OCI-LY1 (cell line): ENCODE measurements around the gene DMRTB1.

Source experiments
- H2AFZ ChIP-seq: fragments of 200-600 bp; sonication (generic), shearing (Covaris generic); 2 replicates; pipeline ENCODE4 v1.6.0; 2014; ENCODE audit warnings: antibody characterized with exemption, mild to moderate bottlenecking, low read length
- H3F3A ChIP-seq: fragments of 200-600 bp; sonication (generic), shearing (Covaris generic); 2 replicates; pipeline ENCODE4 v1.6.0; 2014; ENCODE audit warnings: mild to moderate bottlenecking, antibody characterized with exemption, low read length, moderate library complexity; ENCODE audit not compliant: insufficient read depth
- H3K27ac ChIP-seq: fragments of 200-600 bp; sonication (generic); 2 replicates; pipeline ENCODE4 v1.5.1; 2014; ENCODE audit warnings: low read length, mixed run types, mild to moderate bottlenecking, low read depth; ENCODE audit not compliant: poor library complexity, severe bottlenecking
- H3K27me3 ChIP-seq: fragments of 200-600 bp; sonication (generic); 2 replicates; pipeline ENCODE4 v1.6.0; 2014; ENCODE audit warnings: antibody characterized with exemption, mild to moderate bottlenecking, low read length, moderate library complexity; ENCODE audit not compliant: insufficient read depth
- H3K36me3 ChIP-seq: fragments of 200-600 bp; sonication (generic); 2 replicates; pipeline ENCODE4 v1.6.1; 2014; ENCODE audit warnings: mild to moderate bottlenecking, antibody characterized with exemption, low read length, moderate library complexity, mixed read lengths; ENCODE audit not compliant: insufficient read depth
- H3K4me1 ChIP-seq: fragments of 200-600 bp; sonication (generic); 2 replicates; pipeline ENCODE4 v1.5.1; 2014; ENCODE audit warnings: mild to moderate bottlenecking, low read length, moderate library complexity; ENCODE audit not compliant: insufficient read depth, severe bottlenecking
- H3K4me2 ChIP-seq: fragments of 200-600 bp; sonication (generic), shearing (Covaris generic); 2 replicates; pipeline ENCODE4 v1.6.1; 2014; ENCODE audit warnings: low read length
- H3K4me3 ChIP-seq: fragments of 200-600 bp; sonication (generic); 2 replicates; pipeline ENCODE4 v1.5.1; 2014; ENCODE audit warnings: low read length, low read depth, mild to moderate bottlenecking, mixed read lengths; ENCODE audit not compliant: poor library complexity, severe bottlenecking
- H3K79me2 ChIP-seq: fragments of 200-600 bp; shearing (Covaris generic); 2 replicates; pipeline ENCODE4 v1.6.1; 2016; ENCODE audit warnings: mixed run types, low read length, mixed read lengths; ENCODE audit not compliant: insufficient read depth
- H3K9ac ChIP-seq: fragments of 200-600 bp; sonication (generic), shearing (Covaris generic); 2 replicates; pipeline ENCODE4 v1.6.1; 2014; ENCODE audit warnings: mild to moderate bottlenecking, low read length, mixed read lengths
- H3K9me2 ChIP-seq: fragments of 200-600 bp; sonication (generic), shearing (Covaris generic); 2 replicates; pipeline ENCODE4 v1.6.1; 2014; ENCODE audit warnings: low read depth, mild to moderate bottlenecking, low read length, mixed read lengths
- H3K9me3 ChIP-seq: fragments of 200-600 bp; shearing (Covaris generic); 2 replicates; pipeline ENCODE4 v1.6.1; 2014; ENCODE audit warnings: low read length, mixed read lengths
- H4K20me1 ChIP-seq: fragments of 200-600 bp; sonication (generic), shearing (Covaris generic); 2 replicates; pipeline ENCODE4 v1.6.0; 2016; ENCODE audit warnings: mild to moderate bottlenecking, low read length; ENCODE audit not compliant: insufficient read depth
- CTCF ChIP-seq: fragments of 200-600 bp; sonication (generic), shearing (Covaris generic); IDR thresholded peaks from 2 replicates; pipeline ENCODE4 v1.5.1; 2017; ENCODE audit warnings: mild to moderate bottlenecking, antibody characterized with exemption, low read length, moderate library complexity, mixed read lengths
- EZH2 ChIP-seq: fragments of 200-600 bp; sonication (generic), shearing (Covaris generic); IDR thresholded peaks from 2 replicates; pipeline ENCODE4 v1.8.0; 2017; ENCODE audit warnings: borderline replicate concordance, mixed run types, mild to moderate bottlenecking, antibody characterized with exemption, low read length, moderate library complexity, mixed read lengths

The DMRTB1 gene

GRCh38 chr1:53482441-53483153, 23.4 kb downstream of the DMRTB1 start:
- no peak overlapping the region for H3K4me3 ChIP-seq
- no peaks in the 10 kb centered on the region for H3F3A ChIP-seq
- no peaks in the 10 kb centered on the region for H3K36me3 ChIP-seq
- H3K9ac ChIP-seq: no peak overlapping the region
- no peak overlapping the region for H2AFZ ChIP-seq
- no peaks in the 10 kb centered on the region for H3K79me2 ChIP-seq
- H3K4me2 ChIP-seq: no peak overlapping the region
- no peaks in the 10 kb centered on the region for H3K9me3 ChIP-seq
- H3K27me3 ChIP-seq: no peaks in the 10 kb centered on the region
- no peaks in the 10 kb centered on the region for H3K4me1 ChIP-seq
- no peak overlapping the region for H3K27ac ChIP-seq
- TF ChIP-seq EZH2 (no peak), CTCF (no peak)
- H4K20me1 ChIP-seq: no peaks in the 10 kb centered on the region
- H3K9me2 ChIP-seq: no peaks in the 10 kb centered on the region

- H3K9me3 ChIP-seq: no peaks in the 10 kb centered on the region
- H4K20me1 ChIP-seq: no peaks in the 10 kb centered on the region
- no peak overlapping the region for H2AFZ ChIP-seq
- no peaks in the 10 kb centered on the region for H3K27me3 ChIP-seq
- H3K4me3 ChIP-seq: no peak overlapping the region
- H3K79me2 ChIP-seq: no peaks in the 10 kb centered on the region
- H3K9ac ChIP-seq: no peak overlapping the region
- no peak for TF ChIP-seq EZH2
- TF ChIP-seq CTCF: no peak
- H3K36me3 ChIP-seq: no peaks in the 10 kb centered on the region
- H3K4me2 ChIP-seq: no peak overlapping the region
- H3K27ac ChIP-seq: no peak overlapping the region
- no peaks in the 10 kb centered on the region for H3F3A ChIP-seq
- no peaks in the 10 kb centered on the region for H3K4me1 ChIP-seq
- H3K9me2 ChIP-seq: no peaks in the 10 kb centered on the region
Measured at GRCh38 chr1:53483170-53483569, 24.0 kb downstream of the DMRTB1 start.

DNA sequence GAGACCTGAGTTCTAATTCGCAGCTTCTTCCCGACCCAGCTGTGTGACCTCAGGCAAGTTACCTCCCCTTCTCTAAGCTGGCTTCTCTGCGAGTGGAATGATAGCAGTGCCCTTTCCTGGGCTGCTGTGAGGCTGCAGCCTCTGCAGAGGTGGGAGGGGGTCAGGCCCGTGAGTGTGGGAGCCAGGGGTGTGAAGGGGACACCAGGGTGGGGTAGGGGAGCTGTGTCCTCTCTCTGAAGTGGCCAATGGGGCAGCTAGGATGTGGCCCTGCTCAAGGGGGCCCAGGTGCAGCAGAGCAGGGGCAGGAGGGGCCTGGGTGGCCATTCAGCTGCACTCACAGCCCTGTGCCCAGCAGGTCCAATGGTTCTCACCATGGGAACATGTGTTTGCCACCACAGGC, 24.5 kb downstream of the DMRTB1 start:
- Histone ChIP-seq H2AFZ (no peak overlapping the region), H3K27me3 (no peaks in the 10 kb centered on the region), H3K4me3 (no peak overlapping the region), H3K4me2 (no peak overlapping the region), H3K9ac (no peak overlapping the region), H3K27ac (no peak overlapping the region), H4K20me1 (no peaks in the 10 kb centered on the region), H3K9me3 (no peaks in the 10 kb centered on the region), H3F3A (no peaks in the 10 kb centered on the region), H3K9me2 (no peaks in the 10 kb centered on the region), H3K36me3 (no peaks in the 10 kb centered on the region), H3K4me1 (no peaks in the 10 kb centered on the region), H3K79me2 (no peaks in the 10 kb centered on the region)
- TF ChIP-seq EZH2 (no peak), CTCF (no peak)
